GM12878 (cell line): ENCODE data around the gene ATP5MK. TPM values are rescaled to one million over a fixed set of nuclear protein-coding genes. Genes with fewer than 3 reads are reported as not detected.

Experiments
- ATAC-seq: fragments of 200-7000 bp; cut with Tn5 transposase; 3 replicates; pipeline ENCODE4 v1.9.1; 2020; ENCODE audit warnings: mild to moderate bottlenecking, moderate library complexity
- BruUV-seq: library from RNA; stranded (reverse); fragments of 400-500 nt; replicated peaks from 2 replicates; lab custom pipeline; 2021; lab: Mats Ljungman, UMichigan
- CTCF ChIA-PET: fragments of 300-600 bp; sonication (Branson Sonifier 250); formaldehyde crosslinking; extraction: SDS; loops from one replicate; lab custom pipeline; 2021; ENCODE audit warnings: inconsistent platforms; lab: Yijun Ruan, JAX
- POLR2A ChIA-PET: fragments of 350-600 bp; formaldehyde crosslinking; extraction: SDS; loops from one replicate; lab custom pipeline; 2021; ENCODE audit warnings: inconsistent platforms; lab: Charles Lee
- RAD21 ChIA-PET: fragments of 300-600 bp; sonication (Branson Sonifier 250); formaldehyde crosslinking; loops from one replicate; lab custom pipeline; 2023; ENCODE audit warnings: antibody characterized with exemption; ENCODE audit not compliant: unreplicated experiment; lab: Charles Lee
- SMC1A ChIA-PET: fragments of 300-600 bp; sonication (Branson Sonifier 250); formaldehyde crosslinking; loops from one replicate; lab custom pipeline; 2023; ENCODE audit not compliant: unreplicated experiment, uncharacterized antibody; lab: Charles Lee
- DNase-seq: peaks from one replicate; pipeline ENCODE4 v3.0.0-alpha.2; 2011; ENCODE audit warnings: low read depth, low spot score
- FAIRE-seq: peaks from 3 replicates; lab custom pipeline; 2011; peaks lifted over from hg19 to GRCh38; lab: Jason Lieb, UNC
- H2AFZ ChIP-seq: 2 replicates; pipeline ENCODE4 v1.6.0; 2011; ENCODE audit warnings: low read depth, low read length, control low read depth; ENCODE audit not compliant: control insufficient read depth
- H3K27ac ChIP-seq: 2 replicates; pipeline ENCODE4 v1.5.1; 2011; ENCODE audit warnings: control low read depth; ENCODE audit not compliant: control insufficient read depth, insufficient read depth
- H3K27me3 ChIP-seq, 2 experiments: replicated peaks in 1 of 2; 2 replicates each; pipeline versions ENCODE4 v1.6.0 to v1.6.1; 2011; ENCODE audit warnings: low read length in 1 of 2; ENCODE audit not compliant: control insufficient read depth in 2 of 2, insufficient read depth in 2 of 2
- H3K36me3 ChIP-seq, 2 experiments: 2 replicates each; pipeline ENCODE4 v1.5.1; 2011; ENCODE audit warnings: low read length in 1 of 2; ENCODE audit not compliant: control insufficient read depth in 2 of 2, insufficient read depth in 2 of 2
- H3K4me1 ChIP-seq: 2 replicates; pipeline ENCODE4 v1.6.1; 2011; ENCODE audit warnings: mild to moderate bottlenecking, low read length, moderate library complexity, mixed read lengths; ENCODE audit not compliant: control insufficient read depth, insufficient read depth
- H3K4me2 ChIP-seq: 2 replicates; pipeline ENCODE4 v1.6.0; 2011; ENCODE audit warnings: control low read depth; ENCODE audit not compliant: control insufficient read depth, insufficient read depth
- H3K4me3 ChIP-seq: fragments of 200-600 bp; sonication (generic); 2 replicates; pipeline ENCODE4 v1.5.1; 2016
- H3K79me2 ChIP-seq: 2 replicates; pipeline ENCODE4 v1.6.0; 2011; ENCODE audit warnings: low read length; ENCODE audit not compliant: control insufficient read depth, insufficient read depth
- H3K9ac ChIP-seq: 2 replicates; pipeline ENCODE4 v1.8.0; 2011; ENCODE audit warnings: low read length, control low read depth, mixed read lengths; ENCODE audit not compliant: control insufficient read depth, insufficient read depth
- H3K9me3 ChIP-seq: replicated peaks from 3 replicates; pipeline ENCODE4 v1.5.1; 2011; ENCODE audit warnings: mild to moderate bottlenecking, low read length; ENCODE audit not compliant: control insufficient read depth, insufficient read depth
- H4K20me1 ChIP-seq: 2 replicates; pipeline ENCODE4 v1.6.0; 2011; ENCODE audit not compliant: control insufficient read depth, insufficient read depth
- CEBPB ChIP-seq, 2 experiments: fragments of 150-350 bp in 1 of 2; IDR thresholded peaks; 2 replicates each; pipeline ENCODE4 v1.6.1; 2012 to 2014; ENCODE audit warnings: low read depth in 2 of 2, low read length in 2 of 2, borderline replicate concordance in 1 of 2, inconsistent platforms in 1 of 2
- CHD2 ChIP-seq: IDR thresholded peaks from 2 replicates; pipeline ENCODE4 v1.6.1; 2011; ENCODE audit warnings: low read depth, low read length, improper control_type of control experiment, borderline replicate concordance
- EP300 ChIP-seq, 2 experiments: fragments of 150-350 bp in 1 of 2; IDR thresholded peaks; 2 replicates each; pipeline ENCODE4 v1.6.1; 2011 to 2012; ENCODE audit warnings: low read depth in 2 of 2, low read length in 2 of 2, borderline replicate concordance in 1 of 2, improper control_type of control experiment in 1 of 2, inconsistent platforms in 1 of 2; ENCODE audit not compliant: control insufficient read depth in 1 of 2
- FOS ChIP-seq: IDR thresholded peaks from 3 replicates; pipeline ENCODE4 v1.6.1; 2011; ENCODE audit warnings: borderline replicate concordance; ENCODE audit not compliant: insufficient read length; ENCODE audit errors: extremely low read depth
- MLLT1 ChIP-seq: fragments of 450-650 bp; IDR thresholded peaks from 2 replicates; pipeline ENCODE4 v1.6.1; 2016; ENCODE audit warnings: mild to moderate bottlenecking
- MTA2 ChIP-seq: fragments of 450-650 bp; IDR thresholded peaks from 2 replicates; pipeline ENCODE4 v1.6.1; 2016; ENCODE audit warnings: low read depth, mild to moderate bottlenecking, moderate library complexity
- NBN ChIP-seq: fragments of 450-650 bp; IDR thresholded peaks from 2 replicates; pipeline ENCODE4 v1.6.1; 2016
- NFYB ChIP-seq: IDR thresholded peaks from 2 replicates; pipeline ENCODE4 v1.6.1; 2011; ENCODE audit warnings: low read depth, mild to moderate bottlenecking, low read length, improper control_type of control experiment, moderate library complexity; ENCODE audit not compliant: insufficient read depth
- PKNOX1 ChIP-seq: fragments of 450-650 bp; IDR thresholded peaks from 2 replicates; pipeline ENCODE4 v1.6.1; 2016; ENCODE audit warnings: mild to moderate bottlenecking
- POLR2A ChIP-seq: IDR thresholded peaks from 2 replicates; pipeline ENCODE4 v1.6.1; 2011; ENCODE audit warnings: low read depth, mild to moderate bottlenecking, low read length
- RELB ChIP-seq: fragments of 450-650 bp; IDR thresholded peaks from 2 replicates; pipeline ENCODE4 v1.6.1; 2017; ENCODE audit warnings: low read depth, mild to moderate bottlenecking, moderate library complexity
- SIN3A ChIP-seq: IDR thresholded peaks from 2 replicates; pipeline ENCODE4 v1.6.1; 2012; ENCODE audit warnings: low read depth, low read length, improper control_type of control experiment
- SMAD1 ChIP-seq: fragments of 450-650 bp; IDR thresholded peaks from 2 replicates; pipeline ENCODE4 v1.6.1; 2018; ENCODE audit warnings: mild to moderate bottlenecking, low read depth; ENCODE audit not compliant: partially characterized antibody
- SMARCA5 ChIP-seq: fragments of 450-650 bp; IDR thresholded peaks from 2 replicates; pipeline ENCODE4 v1.6.1; 2017; ENCODE audit warnings: mild to moderate bottlenecking
- SUZ12 ChIP-seq: fragments of 200-600 bp; sonication (generic); IDR thresholded peaks from one replicate; pipeline ENCODE4 v1.6.1; 2018; ENCODE audit warnings: antibody characterized with exemption, mild to moderate bottlenecking; ENCODE audit not compliant: unreplicated experiment
- ZNF384 ChIP-seq: IDR thresholded peaks from 2 replicates; pipeline ENCODE4 v1.6.1; 2012; ENCODE audit warnings: low read depth, mild to moderate bottlenecking, low read length, improper control_type of control experiment, borderline replicate concordance
- WGBS: methylation state at CpG from one replicate; pipeline ENCODE4 v1.1.6; 2016; ENCODE audit warnings: low lambda C conversion rate; ENCODE audit not compliant: insufficient replicate concordance, insufficient coverage; ENCODE audit errors: missing lambda C conversion rate; 5-methylcytosine and 5-hydroxymethylcytosine counted together
- in situ Hi-C: fragments of 300-500 bp; cut with MboI; formaldehyde crosslinking; loops from 9 replicates; pipeline ENCODE4 v1.14.3; 2018; ENCODE audit warnings: mixed read lengths
- intact Hi-C: fragments of 100-400 bp; cut with micrococcal nuclease; formaldehyde crosslinking; loops from one replicate; pipeline ENCODE4 v1.14.2; 2022; ENCODE audit not compliant: unreplicated experiment
- polyA plus RNA-seq, 11 experiments: library from polyadenylated mRNA; depleted of rRNA in 4 of 11; unstranded in 6 of 11; stranded (reverse) in 5 of 11; fragments of >200 nt; fragmentation: Nextera tagmentation in 4 of 11; fragmentation: Illumina TruSeq in 1 of 11; extraction: Ambion mirVana in 4 of 11; extraction: Trizol in 1 of 11; gene quantifications; 1 replicate in 1 of 11; 2 replicates in 10 of 11; pipeline versions ENCODE4 v1.2.1 to v1.2.3, GENCODE V29; 2011 to 2016; ENCODE audit warnings: inconsistent platforms in 2 of 11, missing spikeins in 2 of 11, low read depth in 1 of 11
- total RNA-seq, 4 experiments: library from RNA; depleted of rRNA in 3 of 4; stranded (reverse); fragments of >200 nt in 3 of 4; fragmentation: Illumina TruSeq in 1 of 4; extraction: Trizol in 1 of 4; gene quantifications; 2 replicates each; pipeline versions ENCODE4 v1.2.1 to v1.2.3, GENCODE V29; 2013 to 2021

ATP5MK gene
- total and polyA plus RNA-seq, 10 of the 15 experiments (the other 5 are each of a cell fraction or from before 2014, with no cell fraction given), result 240 to 1,790 (median 626) TPM

GRCh38 chr10:103367782-103368518, 28.3 kb downstream of the ATP5MK start, which contains the start of gene TAF5 (continued):
- TF ChIP-seq EP300 (IDR thresholded peaks at IDR 0.05; ENCODE audit: borderline replicate concordance in 1 of 2, control insufficient read depth in 1 of 2, low read depth in 2 of 2, low read length in 2 of 2), result no peak
- TF ChIP-seq MTA2, result no peak
- peak; percentile 86 for TF ChIP-seq POLR2A
- TF ChIP-seq CHD2, result peak; percentile 60; the same call in 1 of the 2 replicates
- no peak for TF ChIP-seq SUZ12
- no peak for TF ChIP-seq CEBPB (IDR thresholded peaks at IDR 0.05; ENCODE audit: borderline replicate concordance in 1 of 2, low read depth in 2 of 2, low read length in 2 of 2)
- TF ChIP-seq ZNF384, result no peak
- peak; percentile 43; the same call in 1 of the 2 replicates for TF ChIP-seq PKNOX1

GRCh38 chr10:103367379-103367781, 28.9 kb downstream of the ATP5MK start:
- Histone ChIP-seq H3K79me2 (peaks cover 25% of the 10 kb centered on the region), H3K27ac (peak overlapping the region; percentile 81), H3K4me1 (peaks cover 8% of the 10 kb centered on the region), H3K27me3 (no peaks in the 10 kb centered on the region), H4K20me1 (no peaks in the 10 kb centered on the region), H3K36me3 (no peaks in the 10 kb centered on the region), H3K9ac (no peak overlapping the region; the same call in 1 of the 2 replicates), H3K4me3 (peak overlapping the region; percentile 75), H3K9me3 (no peaks in the 10 kb centered on the region), H3K4me2 (peak overlapping the region; percentile 81), H2AFZ (peak overlapping the region; percentile 90)
- intact Hi-C loops (loop anchor here (5.0 kb wide), 1 partner anchor 105 kb away; no protein-coding TSS in a partner anchor), in situ Hi-C loops (no loop called here)
- SMC1A ChIA-PET, result interaction anchor here (0.6 to 3.2 kb wide), 6 partner anchors 9 to 1100 kb away, joined by 3 to 23 read pairs (median 4); partner anchors contain the start of genes ATP5MK and PDCD11
- no peak for DNase-seq
- TSS peak; percentile 100 for BruUV-seq
- CTCF ChIA-PET, result interaction anchor here (0.6 to 2.5 kb wide), 3 partner anchors 16 to 118 kb away, joined by 3 to 11 read pairs (median 9); no protein-coding TSS in a partner anchor
- POLR2A ChIA-PET, result interaction anchor here (0.6 to 2.8 kb wide), 10 partner anchors 10 to 860 kb away, joined by 3 to 17 read pairs (median 4); partner anchors contain the start of genes ATP5MK, PCGF6 and PDCD11
- RAD21 ChIA-PET, result interaction anchor here (1.5 kb wide), 1 partner anchor 123 kb away, joined by 3 read pairs; no protein-coding TSS in a partner anchor
- WGBS, result 59% methylated on average over 7 of the region's 10 CpGs
- no peak for ATAC-seq
- FAIRE-seq, result no peak
- TF ChIP-seq ZNF384 (peak; percentile 50; the same call in 1 of the 2 replicates), SMAD1 (peak; percentile 80), SMARCA5 (no peak), NBN (peak; percentile 95), FOS (no peak), RELB (peak; percentile 64; the same call in 1 of the 2 replicates), MLLT1 (peak; percentile 100), NFYB (0 out of 2 replicates have a peak, but pooled peaks have one; percentile 17), SIN3A (no peak)
